Epithelial cell of esophagus (primary cell): ENCODE data around the gene ICAM4.
"Not testable (repeated sequence)": the region's sequence is repeated elsewhere in the genome, so short reads cannot be mapped to it uniquely, and the experiment has no call there.

Experiments used
- DNase-seq: peaks from one replicate; pipeline ENCODE4 v3.0.0; 2010; ENCODE audit warnings: low read depth
- H3K4me3 ChIP-seq: 2 replicates; pipeline ENCODE4 v1.5.1; 2011; ENCODE audit warnings: mild to moderate bottlenecking, low read length, control low read depth
- TF ChIP-seq, protein P1 (sequence below): IDR thresholded peaks from 2 replicates; pipeline ENCODE4 v1.5.1; 2011; ENCODE audit warnings: low read depth, mild to moderate bottlenecking, low read length, control low read depth, inconsistent platforms; ENCODE audit not compliant: insufficient read depth; ENCODE audit errors: missing control alignments

ICAM4 gene

GRCh38 chr19:10278935-10279334 is 7.8 kb upstream of the ICAM4 start:
- H3K4me3 ChIP-seq, result no peak overlapping the region
- no peak for DNase-seq
- TF ChIP-seq, protein P1, sequence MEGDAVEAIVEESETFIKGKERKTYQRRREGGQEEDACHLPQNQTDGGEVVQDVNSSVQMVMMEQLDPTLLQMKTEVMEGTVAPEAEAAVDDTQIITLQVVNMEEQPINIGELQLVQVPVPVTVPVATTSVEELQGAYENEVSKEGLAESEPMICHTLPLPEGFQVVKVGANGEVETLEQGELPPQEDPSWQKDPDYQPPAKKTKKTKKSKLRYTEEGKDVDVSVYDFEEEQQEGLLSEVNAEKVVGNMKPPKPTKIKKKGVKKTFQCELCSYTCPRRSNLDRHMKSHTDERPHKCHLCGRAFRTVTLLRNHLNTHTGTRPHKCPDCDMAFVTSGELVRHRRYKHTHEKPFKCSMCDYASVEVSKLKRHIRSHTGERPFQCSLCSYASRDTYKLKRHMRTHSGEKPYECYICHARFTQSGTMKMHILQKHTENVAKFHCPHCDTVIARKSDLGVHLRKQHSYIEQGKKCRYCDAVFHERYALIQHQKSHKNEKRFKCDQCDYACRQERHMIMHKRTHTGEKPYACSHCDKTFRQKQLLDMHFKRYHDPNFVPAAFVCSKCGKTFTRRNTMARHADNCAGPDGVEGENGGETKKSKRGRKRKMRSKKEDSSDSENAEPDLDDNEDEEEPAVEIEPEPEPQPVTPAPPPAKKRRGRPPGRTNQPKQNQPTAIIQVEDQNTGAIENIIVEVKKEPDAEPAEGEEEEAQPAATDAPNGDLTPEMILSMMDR, result no peak

DNA sequence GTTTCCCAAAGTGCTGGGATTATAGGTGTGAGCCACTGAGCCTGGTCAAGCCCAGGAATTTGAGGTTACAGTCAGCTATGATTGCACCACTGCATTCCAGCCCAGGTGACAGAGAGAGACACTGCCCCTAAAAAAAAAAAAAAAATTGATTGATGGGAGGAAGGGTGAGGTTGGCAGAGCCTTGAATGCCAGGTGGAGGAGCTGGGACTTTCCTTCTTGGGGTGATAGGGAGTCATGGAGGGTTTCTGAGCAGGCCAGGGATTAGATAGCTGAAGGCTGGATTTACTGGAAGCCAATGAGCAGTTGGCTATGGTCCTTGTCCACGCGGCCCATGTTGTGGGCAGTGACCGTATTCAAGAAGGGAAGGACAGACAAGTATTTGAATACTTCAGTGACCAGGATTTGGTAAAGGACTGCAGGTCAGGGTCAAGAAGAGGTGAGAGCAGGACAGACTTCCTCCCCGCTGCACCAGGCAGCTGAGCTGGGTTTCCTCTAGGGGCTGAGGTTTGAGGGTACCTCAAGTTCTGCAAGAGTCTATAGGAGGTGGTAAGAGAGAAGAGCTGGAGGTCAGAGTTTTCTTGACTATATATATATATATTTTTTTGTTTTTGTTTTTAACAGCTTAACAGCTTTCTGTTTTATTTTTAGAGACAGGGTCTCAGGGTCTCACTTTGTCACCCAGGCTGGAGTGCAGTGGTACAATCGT is 6.9 kb upstream of the ICAM4 start:
- DNase-seq, result no peak
- TF ChIP-seq, protein P1, result no peak
- H3K4me3 ChIP-seq, result no peak overlapping the region

- not testable (repeated sequence) for DNase-seq
These were observed 4.7 kb upstream of the ICAM4 start for GRCh38 chr19:10282043-10282442.

DNA sequence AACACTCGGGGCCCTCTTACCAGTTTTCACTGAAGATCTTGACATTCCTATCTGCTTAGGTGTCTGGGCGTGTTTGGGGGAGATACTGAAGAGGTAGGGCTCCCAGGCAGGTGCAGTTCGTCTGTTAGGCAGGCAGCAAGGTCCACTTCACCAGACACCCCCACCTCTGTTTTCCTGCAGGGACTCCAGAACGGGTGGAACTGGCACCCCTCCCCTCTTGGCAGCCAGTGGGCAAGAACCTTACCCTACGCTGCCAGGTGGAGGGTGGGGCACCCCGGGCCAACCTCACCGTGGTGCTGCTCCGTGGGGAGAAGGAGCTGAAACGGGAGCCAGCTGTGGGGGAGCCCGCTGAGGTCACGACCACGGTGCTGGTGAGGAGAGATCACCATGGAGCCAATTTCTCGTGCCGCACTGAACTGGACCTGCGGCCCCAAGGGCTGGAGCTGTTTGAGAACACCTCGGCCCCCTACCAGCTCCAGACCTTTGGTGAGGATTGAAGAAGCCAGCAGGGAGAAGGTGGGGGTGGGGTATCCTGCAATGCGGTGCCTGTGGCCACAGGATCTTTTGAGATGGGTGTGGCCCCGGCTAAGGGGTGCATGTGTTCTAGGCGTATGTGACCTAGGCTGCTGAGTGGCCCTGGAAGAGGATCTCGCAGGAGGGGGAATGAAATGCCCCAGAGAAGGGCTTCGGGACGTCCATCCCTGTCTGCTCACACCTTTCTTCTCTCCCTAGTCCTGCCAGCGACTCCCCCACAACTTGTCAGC is 3.3 kb upstream of the ICAM4 start:
- no peak overlapping the region for H3K4me3 ChIP-seq
- DNase-seq, result peak; percentile 40
- TF ChIP-seq, protein P1, result no peak

More at GRCh38 chr19:10282043-10282442, 4.7 kb upstream of the ICAM4 start:
- H3K4me3 ChIP-seq, result not testable (repeated sequence)

DNA sequence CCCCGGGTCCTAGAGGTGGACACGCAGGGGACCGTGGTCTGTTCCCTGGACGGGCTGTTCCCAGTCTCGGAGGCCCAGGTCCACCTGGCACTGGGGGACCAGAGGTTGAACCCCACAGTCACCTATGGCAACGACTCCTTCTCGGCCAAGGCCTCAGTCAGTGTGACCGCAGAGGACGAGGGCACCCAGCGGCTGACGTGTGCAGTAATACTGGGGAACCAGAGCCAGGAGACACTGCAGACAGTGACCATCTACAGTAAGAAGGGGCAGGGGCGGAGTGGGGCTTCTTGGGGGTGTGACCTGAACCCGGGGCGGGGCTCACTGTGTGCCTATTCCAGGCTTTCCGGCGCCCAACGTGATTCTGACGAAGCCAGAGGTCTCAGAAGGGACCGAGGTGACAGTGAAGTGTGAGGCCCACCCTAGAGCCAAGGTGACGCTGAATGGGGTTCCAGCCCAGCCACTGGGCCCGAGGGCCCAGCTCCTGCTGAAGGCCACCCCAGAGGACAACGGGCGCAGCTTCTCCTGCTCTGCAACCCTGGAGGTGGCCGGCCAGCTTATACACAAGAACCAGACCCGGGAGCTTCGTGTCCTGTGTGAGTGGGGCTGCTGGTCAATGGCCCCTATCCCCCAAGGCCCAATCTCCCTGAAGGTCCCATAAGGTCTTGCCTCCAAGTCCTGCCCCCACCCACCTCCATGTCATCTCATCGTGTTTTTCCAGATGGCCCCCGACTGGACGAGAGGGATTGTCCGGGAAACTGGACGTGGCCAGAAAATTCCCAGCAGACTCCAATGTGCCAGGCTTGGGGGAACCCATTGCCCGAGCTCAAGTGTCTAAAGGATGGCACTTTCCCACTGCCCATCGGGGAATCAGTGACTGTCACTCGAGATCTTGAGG is 2.4 kb upstream of the ICAM4 start:
- TF ChIP-seq, protein P1, result no peak
- DNase-seq, result no peak
- H3K4me3 ChIP-seq, result no peak overlapping the region

- no peak for DNase-seq
- TF ChIP-seq, protein P1, result no peak
- no peak overlapping the region for H3K4me3 ChIP-seq
These were observed 1.8 kb upstream of the ICAM4 start for GRCh38 chr19:10284960-10285278.

- TF ChIP-seq, protein P1, result no peak
- H3K4me3 ChIP-seq, result no peak overlapping the region
- DNase-seq, result no peak
These were observed 1.4 kb upstream of the ICAM4 start for GRCh38 chr19:10285393-10285792.
